Kidney tubule cell (primary cell): Measurements from ENCODE around the gene GON7.
"Not testable (repeated sequence)": the region's sequence is repeated elsewhere in the genome, so short reads cannot be mapped to it uniquely, and the experiment has no call there.

Experiments
- DNase-seq: peaks from one replicate; pipeline ENCODE4 v3.0.0-alpha.2; 2018; ENCODE audit warnings: low spot score

Gene GON7, protein sequence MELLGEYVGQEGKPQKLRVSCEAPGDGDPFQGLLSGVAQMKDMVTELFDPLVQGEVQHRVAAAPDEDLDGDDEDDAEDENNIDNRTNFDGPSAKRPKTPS

GRCh38 chr14:93206793-93207467 is at the start of gene GON7, which contains the start of gene UBR7:
Gene GON7 (minus strand): TSS chr14:93207065. CDS start chr14:93207037, 28 bp downstream.
Gene UBR7 (plus strand): TSS chr14:93207256. CDS start chr14:93207292, 36 bp downstream.
- DNase-seq = peak; percentile 98

DNA sequence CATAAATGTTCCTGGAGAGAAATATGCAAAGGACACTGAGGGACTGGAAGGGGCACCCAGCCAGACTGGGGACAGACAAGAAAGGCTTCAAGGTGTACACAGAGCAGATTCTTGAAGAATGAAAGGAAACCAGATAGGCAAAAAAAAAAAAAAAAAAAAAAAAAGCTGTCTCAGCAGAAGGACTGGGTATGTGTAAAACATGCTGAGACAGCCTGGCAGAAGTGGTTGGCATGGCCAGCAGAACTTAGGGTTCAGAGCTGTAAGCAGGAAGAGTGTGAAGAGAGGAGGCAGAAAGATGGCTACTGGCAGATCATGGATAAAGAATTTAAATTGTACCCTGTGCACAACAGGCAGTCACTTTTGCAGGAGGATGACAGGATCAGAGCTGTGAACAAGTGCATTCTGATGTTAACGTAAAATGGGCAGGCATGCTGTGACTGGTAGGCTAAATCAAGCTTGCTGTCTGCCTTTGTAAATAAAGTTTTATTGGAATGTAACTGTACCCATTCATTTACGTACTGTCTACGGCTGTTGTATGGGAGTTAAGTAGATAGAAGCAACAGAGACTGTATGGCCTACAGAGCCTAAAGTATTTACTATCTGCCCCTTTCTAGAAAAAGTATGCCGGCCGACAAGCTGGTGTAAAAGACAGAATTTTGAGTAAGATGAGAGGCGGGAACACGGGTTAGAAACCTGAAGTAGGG is 42.4 kb upstream of the GON7 start:
- DNase-seq = no peak

DNA sequence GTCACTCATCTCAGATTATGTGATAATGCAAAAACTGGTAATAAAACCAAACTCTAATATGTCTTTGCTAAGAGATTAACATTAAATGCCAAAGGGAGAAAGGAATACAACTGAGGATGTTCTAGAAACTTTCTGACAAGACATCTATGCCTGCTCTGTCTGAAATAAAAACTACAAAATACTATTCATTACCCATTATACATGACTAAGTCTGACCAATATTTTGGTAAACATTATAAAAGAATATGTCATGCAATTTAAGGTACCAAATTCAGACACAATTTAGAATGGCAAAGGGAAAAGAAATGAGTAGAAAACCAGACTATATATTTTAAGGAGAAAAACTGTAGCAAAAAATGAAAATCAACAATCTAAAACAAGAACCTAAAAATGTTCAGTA is 39.7 kb upstream of the GON7 start:
- DNase-seq = no peak

GRCh38 chr14:93245764-93246420 is 39.0 kb upstream of the GON7 start:
- no peak for DNase-seq

- DNase-seq = no peak
Measured at GRCh38 chr14:93240678-93241000, 33.8 kb upstream of the GON7 start.

- DNase-seq = peak; percentile 80
Measured at GRCh38 chr14:93239869-93240677, 33.2 kb upstream of the GON7 start.

GRCh38 chr14:93234798-93235197 is 27.9 kb upstream of the GON7 start:
- peak; percentile 96 for DNase-seq

GRCh38 chr14:93233078-93233477 is 26.2 kb upstream of the GON7 start:
- not testable (repeated sequence) for DNase-seq

DNA sequence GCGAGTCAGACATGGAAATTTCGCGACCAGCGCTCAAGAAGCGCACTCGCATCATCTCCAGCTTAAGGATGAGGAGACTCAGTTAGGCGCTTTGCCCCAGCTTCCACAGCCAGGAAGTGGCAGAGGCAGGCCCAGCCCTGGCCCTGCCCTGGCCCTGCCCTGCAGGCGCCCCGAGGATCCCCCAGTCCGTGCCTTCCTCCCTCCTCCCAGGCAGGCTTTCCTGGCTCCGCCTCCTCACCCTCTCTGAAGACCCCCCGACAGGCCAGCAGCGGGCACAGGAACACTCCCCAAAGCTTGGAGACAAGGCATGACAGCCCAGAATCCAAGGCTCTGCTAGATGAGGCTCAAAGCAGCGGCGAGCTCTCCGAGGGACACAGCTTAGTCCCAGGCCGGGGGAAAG is 25.3 kb upstream of the GON7 start:
- DNase-seq = no peak

DNA sequence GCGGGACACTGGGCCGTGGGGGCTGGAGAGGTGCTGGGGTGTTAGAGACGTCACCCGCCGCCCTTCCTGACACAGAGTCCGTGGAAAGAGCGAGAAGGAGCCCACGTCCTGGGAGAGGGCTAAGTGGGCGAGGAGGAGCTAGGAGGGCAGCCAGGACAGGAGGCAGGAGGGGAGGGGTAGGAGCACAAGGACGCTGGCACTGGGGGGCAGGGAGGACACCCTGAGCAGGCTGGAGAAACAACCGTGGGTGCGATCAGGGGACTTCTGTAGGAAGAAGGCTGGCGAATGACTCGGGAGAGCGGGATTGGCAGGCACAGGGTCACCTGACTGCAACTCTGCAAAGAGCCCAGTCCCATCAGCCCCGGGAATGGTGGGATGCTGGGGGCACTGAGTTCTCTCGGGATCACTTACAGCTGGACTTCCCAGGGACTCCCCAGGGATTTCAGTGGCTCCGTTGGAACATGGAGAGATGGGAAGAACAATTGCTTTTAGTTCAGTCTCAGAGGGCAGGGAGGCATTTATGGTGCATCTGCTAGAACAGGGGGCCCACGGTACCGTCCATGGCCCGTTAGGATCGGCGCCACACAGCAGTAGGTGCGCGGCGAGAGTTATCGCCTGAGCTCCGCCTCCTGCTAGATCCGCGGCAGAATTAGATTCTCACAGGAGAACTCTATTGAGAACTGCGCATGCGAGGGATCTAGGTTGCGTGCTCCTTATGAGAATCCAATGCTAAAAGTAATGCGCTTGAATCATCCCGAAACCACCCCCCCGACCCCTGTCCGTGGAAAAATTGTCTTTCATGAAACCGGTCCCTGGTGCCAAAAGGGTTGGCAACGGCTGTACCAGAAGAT is 24.5 kb upstream of the GON7 start:
- peak; percentile 61 for DNase-seq

GRCh38 chr14:93230539-93230938 is 23.7 kb upstream of the GON7 start:
- DNase-seq = no peak

DNA sequence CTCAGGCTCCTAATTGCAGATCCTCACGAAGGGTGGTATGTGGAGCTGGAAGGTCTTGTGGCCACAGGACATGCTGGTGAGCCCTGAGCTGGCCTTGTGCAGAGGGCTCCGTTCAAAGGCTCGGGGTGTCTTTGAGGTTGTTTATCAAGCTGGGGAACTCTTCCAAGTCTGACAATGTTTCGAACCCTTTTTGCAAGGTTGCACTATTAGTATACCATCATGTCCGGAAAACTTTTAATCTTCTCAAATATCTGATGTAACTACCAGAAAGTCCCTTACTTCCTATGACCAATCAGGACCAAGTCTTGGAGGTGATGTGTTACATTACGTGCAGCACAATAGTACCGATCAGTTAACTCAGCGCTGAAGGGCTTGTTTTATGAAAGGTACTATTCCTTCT is 21.7 kb upstream of the GON7 start:
- no peak for DNase-seq

DNA sequence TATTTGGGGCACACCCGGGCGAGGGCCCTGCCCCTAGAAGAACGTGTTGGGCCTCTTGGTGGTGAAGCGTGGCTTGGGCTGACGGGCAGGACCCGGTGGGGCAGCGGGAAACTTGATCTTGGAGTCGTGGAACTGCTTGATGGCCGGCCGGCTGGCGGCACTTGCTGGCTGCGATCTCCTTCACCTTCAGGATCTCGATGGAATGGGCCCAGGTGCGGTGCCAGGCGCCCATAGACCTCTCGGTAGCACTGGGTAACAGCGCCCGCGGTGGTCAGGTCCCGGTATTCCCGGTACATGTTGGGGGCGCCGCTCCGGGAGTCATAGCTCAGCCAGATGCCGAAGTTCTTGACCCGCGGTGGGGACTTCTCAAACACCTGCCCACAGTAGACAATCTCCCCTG is 16.7 kb upstream of the GON7 start:
- no peak for DNase-seq

DNA sequence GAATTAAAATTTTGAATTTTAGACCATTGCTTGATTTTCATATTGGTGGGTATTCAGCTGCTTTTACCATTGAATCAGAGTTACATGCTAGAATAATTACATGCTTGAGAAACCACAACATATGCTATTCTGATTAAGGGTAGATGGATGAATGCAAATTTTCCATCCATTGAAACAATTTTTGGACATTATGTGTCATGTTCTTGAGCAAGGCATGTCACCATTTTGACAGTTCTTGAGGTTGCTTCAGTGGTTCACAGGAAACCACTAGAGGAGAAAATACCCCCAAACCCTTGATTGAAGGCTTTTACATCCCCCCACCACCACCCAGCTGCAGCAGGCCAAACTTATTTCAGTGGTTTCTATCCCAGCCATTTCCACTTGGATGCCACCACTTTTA is 13.6 kb upstream of the GON7 start:
- DNase-seq = no peak

- peak; percentile 67 for DNase-seq
Measured at GRCh38 chr14:93219103-93219726, 12.3 kb upstream of the GON7 start.

DNA sequence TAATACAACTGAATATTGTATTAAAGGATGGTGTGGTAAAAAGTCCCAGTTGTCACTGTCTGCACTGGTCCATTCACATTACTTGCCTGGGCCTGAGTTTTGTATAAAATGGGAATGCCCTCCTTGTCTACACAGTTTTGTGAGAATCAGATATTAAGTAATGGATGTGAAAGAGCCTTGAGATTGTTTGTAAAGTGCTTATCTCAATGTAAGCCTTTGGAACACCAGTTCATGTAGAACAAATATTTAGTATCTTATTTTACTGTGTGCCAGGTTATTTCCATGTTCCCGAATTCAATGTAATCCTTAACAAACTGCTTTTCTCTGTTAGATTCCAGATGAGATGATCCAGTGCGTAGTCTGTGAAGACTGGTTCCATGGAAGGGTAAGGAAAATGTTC is 7.7 kb upstream of the GON7 start:
- no peak for DNase-seq

DNA sequence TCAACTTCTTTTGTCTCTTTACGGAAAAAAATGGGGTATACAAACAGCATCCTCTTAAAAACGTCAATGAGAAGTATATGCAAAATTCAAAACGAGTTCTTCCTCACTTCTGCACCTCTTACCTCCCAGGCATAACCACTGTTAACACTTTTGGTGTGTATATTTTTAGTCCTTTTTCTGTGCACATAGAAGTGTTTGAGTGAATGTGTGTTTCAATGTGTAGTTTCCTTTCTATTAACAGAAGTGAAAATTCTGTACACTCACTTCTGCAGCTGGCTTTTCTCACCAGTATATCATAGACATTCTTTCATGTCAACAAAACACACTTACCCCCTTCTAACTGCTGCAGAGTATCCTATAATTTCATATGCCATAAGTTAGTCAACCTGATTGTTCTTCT is 5.6 kb upstream of the GON7 start:
- no peak for DNase-seq

DNA sequence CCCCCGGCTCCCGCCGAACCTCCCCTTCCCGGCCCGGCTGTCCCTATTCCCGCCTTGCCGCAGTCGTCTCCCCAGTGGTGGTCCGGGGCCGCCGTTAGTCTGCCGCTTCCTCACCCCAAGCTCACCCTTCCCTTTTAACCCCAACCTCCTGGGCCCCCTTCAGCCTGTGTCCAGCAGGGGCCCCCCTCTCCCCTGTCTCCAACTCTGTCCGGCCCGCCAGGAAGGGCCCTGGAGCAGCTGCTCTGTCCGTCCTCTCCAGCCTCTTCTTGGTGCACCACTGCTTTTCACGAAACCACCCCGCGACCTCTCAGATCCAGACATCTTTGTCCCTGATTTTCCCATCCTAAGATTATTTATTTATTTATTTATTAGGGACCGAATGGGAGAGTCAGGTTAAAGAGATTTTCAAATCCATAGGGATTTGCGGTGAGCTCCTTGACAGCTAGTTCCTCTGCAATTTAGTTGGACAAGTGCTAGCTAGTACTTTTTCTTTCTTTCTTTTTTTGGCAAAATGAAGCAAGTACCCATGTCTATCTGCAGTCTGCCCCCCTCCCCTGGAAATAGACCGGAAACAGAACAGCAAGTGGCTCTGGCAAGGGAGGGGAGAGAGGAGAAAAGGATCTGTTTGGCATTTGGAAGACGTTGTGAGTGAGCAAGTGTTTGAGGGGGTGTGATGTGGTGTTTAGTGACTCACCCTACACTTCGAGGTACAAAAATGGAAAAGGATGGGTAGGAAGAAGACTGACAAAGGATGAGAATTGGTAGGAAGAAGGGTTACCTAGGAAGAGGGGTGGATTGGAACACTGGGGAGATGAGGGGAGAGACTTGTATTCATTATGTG is 823 bp upstream of the GON7 start:
- peak; percentile 61 for DNase-seq

DNA sequence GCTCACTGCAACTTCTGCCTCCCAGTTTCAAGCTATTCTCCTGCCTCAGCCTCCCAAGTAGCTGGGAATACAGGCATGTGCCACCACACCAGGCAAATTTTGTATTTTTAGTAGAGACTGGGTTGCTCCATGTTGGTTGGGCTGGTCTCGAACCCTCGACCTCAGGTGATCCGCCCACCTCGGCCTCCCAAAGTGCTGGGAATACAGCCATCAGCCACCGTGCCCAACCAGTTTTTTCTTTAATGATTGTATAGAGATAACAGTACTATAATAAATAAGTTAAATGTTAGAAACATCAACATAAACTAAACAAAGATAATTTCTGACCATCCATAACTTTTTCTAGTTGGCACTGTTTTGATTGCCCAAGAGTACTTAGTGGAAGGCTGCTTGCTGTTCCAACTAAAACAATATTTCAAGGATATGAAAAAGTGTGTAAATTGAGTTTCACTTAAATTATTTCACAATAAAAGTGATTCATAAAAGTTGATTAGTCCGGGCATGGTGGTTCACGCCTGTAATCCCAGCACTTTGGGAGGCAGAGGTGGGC is 5.6 kb downstream of the GON7 start:
- no peak for DNase-seq

GRCh38 chr14:93200553-93200952 is 6.3 kb downstream of the GON7 start:
- no peak for DNase-seq
